Iris pigment epithelial cell (primary cell): ENCODE results near the gene PID1.
A peak's percentile ranks its signal among the peaks of the same experiment; 100 is the strongest.

ENCODE experiments used
- DNase-seq: peaks from one replicate; pipeline ENCODE4 v3.0.0-alpha.2; 2011; ENCODE audit warnings: low read depth

PID1 gene

GRCh38 chr2:229270551-229271410, at the start of gene PID1:
TSS of gene PID1 (minus strand) at chr2:229271287. CDS start at chr2:229271043, 244 bp downstream.
- peak; percentile 68 for DNase-seq

- DNase-seq: no peak
Measured at GRCh38 chr2:229319558-229319957, 48.5 kb upstream of the PID1 start.

- DNase-seq: peak; percentile 5
Measured at GRCh38 chr2:229314117-229314516, 43.0 kb upstream of the PID1 start.

- DNase-seq: peak; percentile 69
Measured at GRCh38 chr2:229313591-229313990, 42.5 kb upstream of the PID1 start.

- no peak for DNase-seq
Measured at GRCh38 chr2:229301237-229301636, 30.1 kb upstream of the PID1 start.

GRCh38 chr2:229300790-229301189, 29.7 kb upstream of the PID1 start:
- DNase-seq: peak; percentile 53

- DNase-seq: no peak
Measured at GRCh38 chr2:229300371-229300770, 29.3 kb upstream of the PID1 start.

- DNase-seq: no peak
Measured at GRCh38 chr2:229297247-229297646, 26.2 kb upstream of the PID1 start.

GRCh38 chr2:229296536-229296935, 25.4 kb upstream of the PID1 start:
- no peak for DNase-seq

GRCh38 chr2:229296016-229296415, 24.9 kb upstream of the PID1 start:
- DNase-seq: peak; percentile 49

GRCh38 chr2:229287823-229288222, 16.7 kb upstream of the PID1 start:
- no peak for DNase-seq

- peak; percentile 98 for DNase-seq
Measured at GRCh38 chr2:229282758-229283546, 11.9 kb upstream of the PID1 start.

- DNase-seq: no peak
Measured at GRCh38 chr2:229279516-229279915, 8.4 kb upstream of the PID1 start.

- DNase-seq: no peak
Measured at GRCh38 chr2:229275506-229275905, 4.4 kb upstream of the PID1 start.

GRCh38 chr2:229273723-229274338, 2.7 kb upstream of the PID1 start:
- DNase-seq: peak; percentile 82

GRCh38 chr2:229273006-229273722, 2.1 kb upstream of the PID1 start:
- no peak for DNase-seq

- no peak for DNase-seq
Measured at GRCh38 chr2:229269941-229270340, 1.1 kb downstream of the PID1 start.

- no peak for DNase-seq
Measured at GRCh38 chr2:229269146-229269545, 1.9 kb downstream of the PID1 start.

GRCh38 chr2:229268626-229269025, 2.5 kb downstream of the PID1 start:
- DNase-seq: peak; percentile 81

- DNase-seq: no peak
Measured at GRCh38 chr2:229267080-229267479, 4.0 kb downstream of the PID1 start.

- DNase-seq: no peak
Measured at GRCh38 chr2:229265727-229266126, 5.4 kb downstream of the PID1 start.

- DNase-seq: no peak
Measured at GRCh38 chr2:229261599-229261998, 9.5 kb downstream of the PID1 start.
